Measurements from ENCODE around the gene CD8B2.
A peak's percentile ranks its signal among the peaks of the same experiment; 100 is the strongest.

Gene CD8B2

DNA sequence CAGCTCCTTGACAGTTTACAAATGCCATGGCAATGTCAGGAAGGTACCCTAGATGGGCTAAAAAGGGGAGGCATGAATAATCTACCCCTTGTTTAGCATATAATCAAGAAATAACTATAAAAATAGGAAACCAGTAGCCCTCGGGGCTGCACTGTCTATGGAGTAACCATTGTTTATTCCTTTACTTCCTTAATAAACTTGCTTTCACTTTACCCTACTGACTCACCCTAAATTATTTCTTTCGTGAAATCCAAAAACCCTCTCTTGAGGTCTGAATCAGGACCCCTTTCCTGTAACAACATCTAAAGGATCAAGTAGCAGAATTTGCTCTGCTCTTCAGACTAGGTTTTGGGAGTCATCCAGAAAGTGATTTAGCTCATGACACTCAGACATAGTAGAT is 43.7 kb downstream of the CD8B2 start:
- no peaks in the 10 kb centered on the region for H3K9me3 Mint-ChIP-seq
- peaks cover 15% of the 10 kb centered on the region for H3K27me3 Mint-ChIP-seq
- ATAC-seq (no peak), DNase-seq (no peak)
- H3K36me3 Mint-ChIP-seq (ENCODE audit: low read depth), result no peaks in the 10 kb centered on the region
- H3K4me3 Mint-ChIP-seq, result no peak overlapping the region
- no peak overlapping the region for H3K27ac Mint-ChIP-seq
- H3K4me1 Mint-ChIP-seq, result no peaks in the 10 kb centered on the region

DNA sequence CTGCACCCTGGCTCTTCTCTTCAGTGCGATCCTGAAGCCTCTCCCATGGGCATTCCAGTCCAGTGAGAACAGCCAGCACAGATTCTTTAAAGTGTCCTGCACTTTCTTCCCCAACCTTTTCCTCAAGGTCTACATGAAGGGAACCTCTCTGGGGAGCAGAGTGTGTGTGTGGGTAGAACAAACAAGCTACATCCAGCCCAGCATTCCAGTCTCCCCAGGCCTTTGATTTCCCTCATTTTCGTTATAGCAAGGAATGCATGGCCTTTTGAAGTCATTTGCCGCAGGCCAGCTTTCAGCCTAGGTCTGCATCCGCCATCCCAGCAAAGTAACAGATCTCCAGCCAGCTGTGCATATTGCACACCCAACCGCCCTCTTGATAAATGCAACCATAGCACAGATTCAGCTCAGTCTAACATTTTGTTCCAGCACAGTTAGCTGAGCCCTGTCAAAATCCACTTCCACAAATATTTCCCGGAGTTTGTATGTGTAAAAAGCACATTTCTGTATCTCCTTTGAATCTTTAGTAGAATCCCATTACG is 44.6 kb downstream of the CD8B2 start:
- Mint-ChIP-seq H3K27me3 (peaks cover 15% of the 10 kb centered on the region), H3K27ac (no peak overlapping the region), H3K4me1 (peaks cover 3% of the 10 kb centered on the region), H3K36me3 (ENCODE audit: low read depth) (no peaks in the 10 kb centered on the region), H3K4me3 (no peak overlapping the region), H3K9me3 (no peaks in the 10 kb centered on the region)
- ATAC-seq (no peak), DNase-seq (no peak)

DNA sequence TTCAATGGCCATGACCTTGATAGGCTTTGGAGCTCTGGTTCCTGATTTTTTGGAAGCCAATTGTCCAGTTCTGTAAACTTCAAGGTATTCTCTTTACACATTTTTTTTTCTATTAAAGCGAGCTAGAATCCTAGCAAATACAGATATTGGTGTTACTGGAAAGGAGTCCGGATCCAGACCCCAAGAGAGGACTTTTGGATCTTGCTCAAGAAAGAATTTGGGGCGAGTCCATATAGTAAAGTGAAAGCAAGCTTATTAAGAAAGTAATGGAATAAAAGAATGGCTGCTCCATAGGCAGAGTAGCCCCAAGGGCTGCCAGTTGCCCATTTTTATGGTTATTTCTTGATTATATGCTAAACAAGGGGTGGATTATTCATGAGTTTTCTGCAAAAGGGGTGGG is 45.1 kb downstream of the CD8B2 start:
- H3K27me3 Mint-ChIP-seq, result peaks cover 15% of the 10 kb centered on the region
- H3K4me3 Mint-ChIP-seq, result no peak overlapping the region
- ATAC-seq, result no peak
- no peak overlapping the region for H3K27ac Mint-ChIP-seq
- no peaks in the 10 kb centered on the region for H3K9me3 Mint-ChIP-seq
- H3K36me3 Mint-ChIP-seq (ENCODE audit: low read depth), result no peaks in the 10 kb centered on the region
- no peak for DNase-seq
- H3K4me1 Mint-ChIP-seq, result peaks cover 6% of the 10 kb centered on the region

DNA sequence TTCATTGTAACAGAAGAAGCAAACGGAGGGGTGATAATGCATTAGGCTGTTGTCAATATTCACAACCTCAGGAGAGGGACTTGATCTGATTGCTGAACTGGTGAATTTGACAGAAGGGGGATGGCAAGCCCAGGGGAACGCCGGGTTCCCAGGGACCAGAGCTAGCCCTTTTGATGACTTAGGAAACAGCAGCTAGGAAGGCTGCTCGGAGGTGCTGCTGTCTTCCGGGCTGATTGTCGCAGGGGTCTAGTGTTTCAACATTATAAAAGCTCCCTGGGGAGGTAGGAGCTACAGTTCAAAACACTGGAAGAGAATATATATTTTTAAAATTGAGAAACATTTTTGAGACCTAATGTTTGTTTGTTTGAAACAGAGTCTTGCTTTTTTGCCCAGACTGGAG is 47.3 kb downstream of the CD8B2 start:
- Mint-ChIP-seq H3K27me3 (peaks cover 12% of the 10 kb centered on the region), H3K36me3 (ENCODE audit: low read depth) (no peaks in the 10 kb centered on the region), H3K4me3 (no peak overlapping the region), H3K9me3 (no peaks in the 10 kb centered on the region), H3K27ac (no peak overlapping the region), H3K4me1 (peaks cover 7% of the 10 kb centered on the region)
- ATAC-seq, result no peak
- DNase-seq, result no peak

DNA sequence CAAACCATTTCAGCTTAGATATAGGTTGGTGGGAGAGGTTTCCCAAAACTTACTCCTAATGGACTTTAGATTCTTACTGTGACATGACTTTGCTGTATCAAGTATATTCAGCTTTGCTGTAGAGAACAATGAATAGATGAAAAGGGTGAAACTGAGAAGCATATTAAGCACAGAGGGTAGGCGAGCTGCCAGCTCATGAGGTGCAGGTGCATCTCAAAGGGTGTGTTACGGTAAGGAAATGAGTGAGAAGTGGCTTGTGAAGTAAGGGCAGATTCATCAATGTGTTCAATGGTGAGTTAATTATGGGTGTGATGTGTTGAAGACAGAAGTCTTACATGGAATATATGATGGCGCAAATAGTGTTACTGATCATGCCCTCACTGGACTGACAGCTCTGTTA is 49.3 kb downstream of the CD8B2 start:
- Mint-ChIP-seq H3K4me3 (no peak overlapping the region), H3K36me3 (ENCODE audit: low read depth) (no peaks in the 10 kb centered on the region), H3K4me1 (peaks cover 7% of the 10 kb centered on the region), H3K27me3 (peaks cover 10% of the 10 kb centered on the region), H3K9me3 (no peaks in the 10 kb centered on the region), H3K27ac (no peak overlapping the region)
- ATAC-seq (no peak), DNase-seq (no peak)

DNA sequence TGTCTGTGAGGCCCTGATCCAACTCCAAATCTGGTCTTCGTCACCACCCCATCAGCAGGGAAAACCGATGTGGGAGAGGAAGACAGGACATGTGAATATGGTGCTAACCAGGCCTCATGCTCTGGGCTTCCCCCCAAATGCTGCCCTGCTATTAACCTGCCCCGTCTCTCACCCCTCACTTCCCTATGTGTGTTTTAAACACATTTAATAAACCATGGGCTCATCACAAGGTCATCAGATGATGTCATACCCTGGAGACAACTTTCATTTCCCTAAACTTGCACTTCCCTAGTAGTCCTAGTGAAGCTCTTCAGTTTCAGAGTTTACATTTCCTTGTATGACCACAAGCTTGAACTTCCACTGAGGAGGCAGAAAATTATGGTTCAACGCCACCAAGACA is 49.9 kb downstream of the CD8B2 start:
- Mint-ChIP-seq H3K4me3 (no peak overlapping the region), H3K36me3 (ENCODE audit: low read depth) (no peaks in the 10 kb centered on the region), H3K9me3 (no peaks in the 10 kb centered on the region), H3K27me3 (peaks cover 7% of the 10 kb centered on the region), H3K4me1 (peaks cover 7% of the 10 kb centered on the region), H3K27ac (no peak overlapping the region)
- ATAC-seq, result no peak
- no peak for DNase-seq

DNA sequence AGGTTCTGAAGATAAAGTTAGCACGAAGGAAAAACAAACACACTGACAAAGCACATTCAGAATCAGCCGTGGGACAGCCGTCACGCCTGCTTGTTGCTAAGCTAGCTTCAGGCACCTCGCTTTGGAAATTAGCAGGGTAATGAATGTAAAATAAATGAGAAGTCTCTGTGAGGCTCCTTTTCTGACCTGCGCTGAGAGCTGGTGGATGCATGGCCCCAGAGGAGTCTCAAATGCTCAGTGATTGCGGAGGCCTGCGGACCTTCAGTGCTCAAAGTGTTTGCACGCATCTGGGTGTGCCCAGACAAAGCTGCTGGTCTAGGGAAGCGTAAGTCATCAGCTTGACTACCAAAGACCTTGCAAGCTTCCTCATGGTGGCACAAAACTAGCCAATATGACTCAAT is 50.6 kb downstream of the CD8B2 start:
- no peaks in the 10 kb centered on the region for H3K9me3 Mint-ChIP-seq
- no peak overlapping the region for H3K27ac Mint-ChIP-seq
- H3K36me3 Mint-ChIP-seq (ENCODE audit: low read depth), result no peaks in the 10 kb centered on the region
- DNase-seq, result no peak
- H3K27me3 Mint-ChIP-seq, result peaks cover 8% of the 10 kb centered on the region
- ATAC-seq, result no peak
- no peak overlapping the region for H3K4me3 Mint-ChIP-seq
- peaks cover 7% of the 10 kb centered on the region for H3K4me1 Mint-ChIP-seq

DNA sequence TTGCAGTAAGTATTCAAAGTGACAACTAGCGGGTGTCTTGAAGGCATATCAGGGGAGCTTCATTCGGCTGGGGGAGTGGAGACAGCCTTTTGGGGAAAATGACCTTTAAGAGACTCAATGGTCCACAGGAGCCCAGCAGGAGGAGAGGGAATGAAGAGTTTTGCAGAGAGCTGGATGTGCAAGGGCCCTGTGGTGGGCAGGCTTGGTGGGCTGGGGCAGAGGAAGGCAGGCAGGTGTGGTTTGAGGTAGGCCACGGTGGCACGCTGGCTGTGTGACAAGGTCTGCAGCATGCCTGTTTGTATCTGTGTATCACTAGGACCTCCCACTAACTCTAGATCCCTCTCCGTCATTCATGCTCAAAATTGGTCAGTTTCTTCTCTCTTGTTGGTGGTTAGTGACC is 53.7 kb downstream of the CD8B2 start:
- DNase-seq (no peak), ATAC-seq (no peak)
- no peaks in the 10 kb centered on the region for H3K9me3 Mint-ChIP-seq
- H3K36me3 Mint-ChIP-seq (ENCODE audit: low read depth), result no peaks in the 10 kb centered on the region
- peaks cover 8% of the 10 kb centered on the region for H3K4me1 Mint-ChIP-seq
- no peak overlapping the region for H3K4me3 Mint-ChIP-seq
- no peak overlapping the region for H3K27ac Mint-ChIP-seq
- H3K27me3 Mint-ChIP-seq, result peaks cover 12% of the 10 kb centered on the region

DNA sequence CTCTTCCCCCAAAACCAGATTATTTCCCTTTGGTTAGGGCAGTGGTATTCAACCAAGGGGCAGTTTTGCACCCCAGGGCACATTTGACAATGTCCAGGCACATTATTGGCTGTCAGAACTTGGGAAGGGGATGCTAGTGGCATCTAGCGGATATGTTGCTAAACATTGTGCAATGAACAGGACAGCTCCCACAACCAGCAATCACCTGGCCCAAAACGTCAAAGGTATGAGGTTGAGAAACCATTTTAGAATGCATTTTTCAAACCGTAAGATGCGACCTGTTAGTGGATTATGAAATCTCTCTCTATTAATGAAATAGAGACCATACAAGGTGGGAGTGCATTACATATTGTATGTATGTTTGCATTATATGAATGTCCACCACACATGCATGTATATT is 54.2 kb downstream of the CD8B2 start:
- Mint-ChIP-seq H3K9me3 (no peaks in the 10 kb centered on the region), H3K27ac (no peak overlapping the region), H3K27me3 (peaks cover 13% of the 10 kb centered on the region), H3K4me3 (no peak overlapping the region), H3K4me1 (peaks cover 8% of the 10 kb centered on the region), H3K36me3 (ENCODE audit: low read depth) (no peaks in the 10 kb centered on the region)
- DNase-seq (no peak), ATAC-seq (no peak)

DNA sequence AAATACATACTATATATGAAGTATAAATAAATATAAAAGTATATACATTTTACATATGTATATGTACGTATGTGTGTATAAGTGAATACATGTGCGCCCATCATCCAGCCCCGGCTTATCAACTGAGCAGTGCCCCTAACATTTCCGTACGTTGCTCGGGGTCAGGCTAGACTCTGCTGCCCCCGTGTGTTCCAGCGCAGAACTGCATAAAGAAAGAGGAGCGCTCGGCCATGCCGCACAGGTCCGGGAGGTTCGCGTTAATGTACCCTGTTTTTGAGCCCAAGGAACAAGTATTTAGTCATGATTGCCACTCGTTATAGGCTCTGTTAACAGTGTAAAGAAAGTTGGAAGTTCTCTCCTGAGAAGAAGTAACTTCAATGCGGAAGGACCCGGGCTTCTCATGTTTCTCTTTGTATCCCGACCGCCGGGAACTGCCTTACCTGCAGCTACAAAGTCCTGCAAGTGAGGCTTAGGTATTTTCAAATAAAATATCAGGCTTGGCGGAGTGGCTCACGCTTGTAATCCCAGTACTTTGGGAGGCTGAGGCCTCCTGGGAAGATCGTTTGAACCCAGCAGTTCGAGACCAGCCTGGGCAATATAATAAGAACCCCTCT is 55.7 kb downstream of the CD8B2 start:
- ATAC-seq, result peak; percentile 80
- no peak overlapping the region for H3K27ac Mint-ChIP-seq

DNA sequence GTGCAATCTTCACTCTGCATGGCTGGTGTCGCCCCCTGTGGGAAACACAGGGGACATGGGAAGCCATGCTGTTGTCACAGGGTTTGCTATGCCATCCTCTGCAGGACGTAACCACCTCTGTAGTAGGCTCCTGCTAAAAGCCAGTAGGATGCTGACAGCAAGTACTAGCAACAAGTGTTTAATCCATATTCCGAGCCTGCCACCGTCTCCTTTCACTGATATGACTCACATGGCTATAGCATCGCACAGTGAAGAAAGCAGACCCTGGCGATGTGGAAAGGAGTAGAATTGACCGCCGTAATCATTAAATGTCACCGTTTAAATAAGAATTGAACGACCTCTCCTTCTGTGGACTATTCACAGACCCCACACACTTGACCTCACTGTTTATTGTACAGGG is 57.8 kb downstream of the CD8B2 start:
- H3K4me3 Mint-ChIP-seq, result no peak overlapping the region
- H3K27ac Mint-ChIP-seq, result no peak overlapping the region
- no peaks in the 10 kb centered on the region for H3K36me3 Mint-ChIP-seq (ENCODE audit: low read depth)
- H3K9me3 Mint-ChIP-seq, result no peaks in the 10 kb centered on the region
- H3K27me3 Mint-ChIP-seq, result peaks cover 14% of the 10 kb centered on the region
- no peak for DNase-seq
- H3K4me1 Mint-ChIP-seq, result peaks cover 1% of the 10 kb centered on the region
- no peak for ATAC-seq

More for the DNA sequence above, 55.7 kb downstream of the CD8B2 start:
- peak overlapping the region; percentile 48 for H3K4me3 Mint-ChIP-seq
- H3K9me3 Mint-ChIP-seq, result no peaks in the 10 kb centered on the region
- H3K4me1 Mint-ChIP-seq, result peaks cover 1% of the 10 kb centered on the region
- DNase-seq, result peak; percentile 84
- peaks cover 14% of the 10 kb centered on the region for H3K27me3 Mint-ChIP-seq
- H3K36me3 Mint-ChIP-seq (ENCODE audit: low read depth), result no peaks in the 10 kb centered on the region

DNA sequence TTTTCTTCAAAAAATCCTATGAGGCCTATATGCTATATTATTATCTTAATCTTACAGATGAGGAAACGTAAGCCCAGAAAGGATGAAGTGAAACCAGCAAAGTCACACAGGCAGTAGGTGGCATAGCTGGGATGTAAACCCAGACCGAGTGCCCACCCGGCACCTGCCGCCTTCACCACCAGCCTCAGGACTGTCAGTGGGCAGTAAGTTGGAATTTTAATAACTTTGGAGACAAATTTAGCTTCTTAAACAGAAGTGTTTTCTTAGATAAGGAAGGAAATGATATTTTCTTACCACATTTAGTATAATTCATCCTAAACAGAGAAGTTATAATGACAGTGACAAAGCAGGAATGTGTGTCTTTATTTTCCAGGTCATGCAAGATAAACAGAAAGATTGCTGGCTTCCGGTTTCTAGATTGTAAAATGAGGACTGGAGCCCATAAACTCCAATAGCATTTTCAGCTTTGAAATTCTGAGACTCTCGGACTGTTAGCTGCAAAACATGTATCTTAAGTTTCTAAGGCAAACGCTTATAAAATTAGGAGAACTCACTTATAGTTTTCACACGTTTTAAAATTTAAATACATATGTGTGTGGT is 59.3 kb downstream of the CD8B2 start:
- H3K9me3 Mint-ChIP-seq, result no peaks in the 10 kb centered on the region
- no peak overlapping the region for H3K4me3 Mint-ChIP-seq
- H3K27ac Mint-ChIP-seq, result no peak overlapping the region
- H3K36me3 Mint-ChIP-seq (ENCODE audit: low read depth), result no peaks in the 10 kb centered on the region
- DNase-seq, result no peak
- H3K4me1 Mint-ChIP-seq, result peaks cover 1% of the 10 kb centered on the region
- ATAC-seq, result no peak
- H3K27me3 Mint-ChIP-seq, result peaks cover 14% of the 10 kb centered on the region

DNA sequence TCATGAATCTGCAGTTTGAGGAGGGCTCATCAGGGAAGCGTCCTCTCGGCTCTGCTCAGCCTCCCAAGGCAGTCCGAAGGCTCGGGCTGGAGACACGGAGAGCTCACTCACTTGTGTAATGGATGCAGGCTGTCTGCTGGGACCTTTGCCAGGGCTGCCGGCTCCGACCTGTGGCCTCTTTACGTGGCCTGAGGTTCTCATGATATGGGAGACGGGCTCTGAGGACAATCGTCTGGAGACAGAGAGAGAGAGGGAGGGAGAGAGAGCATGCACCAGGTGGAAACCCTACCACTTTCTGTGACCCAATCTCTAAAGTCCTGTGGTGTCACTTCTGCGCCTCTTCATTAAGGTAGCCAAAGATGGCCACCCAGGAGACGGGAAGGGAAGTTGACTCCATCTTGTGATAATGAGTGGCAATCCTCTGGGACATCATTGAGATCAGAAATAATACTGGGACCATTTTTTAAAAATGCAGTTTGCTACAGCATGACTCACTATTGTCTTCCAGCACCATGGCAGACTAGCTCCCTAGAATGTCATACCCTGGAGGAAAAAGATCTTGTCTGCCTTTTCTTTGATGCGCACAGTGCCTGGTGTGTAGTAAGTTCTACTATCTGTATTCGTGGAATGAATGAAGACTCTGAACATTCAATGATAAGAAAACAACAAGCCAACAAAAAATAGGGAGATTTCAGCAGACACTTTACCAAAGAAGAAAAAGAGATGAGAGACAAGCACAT is 60.2 kb downstream of the CD8B2 start:
- Mint-ChIP-seq H3K4me1 (peaks cover 1% of the 10 kb centered on the region), H3K4me3 (no peak overlapping the region), H3K27ac (no peak overlapping the region), H3K9me3 (no peaks in the 10 kb centered on the region), H3K27me3 (peaks cover 14% of the 10 kb centered on the region), H3K36me3 (ENCODE audit: low read depth) (no peaks in the 10 kb centered on the region)
- DNase-seq (no peak), ATAC-seq (no peak)

DNA sequence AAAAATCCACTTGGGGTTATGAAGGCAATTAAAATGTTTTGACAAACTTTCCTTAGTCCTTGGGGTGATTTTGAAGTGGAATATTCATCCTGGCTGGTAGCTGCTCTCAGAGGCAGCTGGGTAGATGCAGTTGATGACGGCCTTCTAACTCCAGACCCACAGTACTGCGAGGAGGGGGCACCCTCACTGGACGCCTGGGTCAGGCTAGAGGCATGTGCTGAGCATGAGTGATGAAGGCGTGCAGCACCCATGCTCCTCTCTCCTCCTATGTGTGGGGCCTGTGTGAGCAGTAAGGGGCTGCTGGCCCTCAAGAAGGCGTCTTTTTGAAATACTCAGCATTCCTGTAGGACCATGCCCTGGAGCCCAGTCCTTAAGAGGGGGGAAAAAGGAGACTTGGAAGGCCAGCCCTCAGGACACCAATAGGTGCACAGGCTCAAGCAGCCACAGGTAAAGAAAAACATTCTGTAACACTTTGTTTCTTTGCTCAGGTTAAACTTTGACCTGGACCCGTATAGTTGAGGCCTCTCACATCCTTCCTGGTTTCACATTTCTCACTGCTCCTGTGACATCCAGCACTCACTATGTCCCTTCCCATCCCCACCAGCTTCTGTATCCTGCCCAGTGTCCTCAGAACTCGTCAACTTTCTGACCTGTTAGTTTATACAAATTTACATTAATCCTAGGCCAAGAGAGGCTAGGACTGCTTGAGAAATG is 64.4 kb downstream of the CD8B2 start:
- no peaks in the 10 kb centered on the region for H3K9me3 Mint-ChIP-seq
- H3K27me3 Mint-ChIP-seq, result no peaks in the 10 kb centered on the region
- no peaks in the 10 kb centered on the region for H3K4me1 Mint-ChIP-seq
- DNase-seq (no peak), ATAC-seq (no peak)
- H3K27ac Mint-ChIP-seq, result no peak overlapping the region
- H3K36me3 Mint-ChIP-seq (ENCODE audit: low read depth), result no peaks in the 10 kb centered on the region
- H3K4me3 Mint-ChIP-seq, result no peak overlapping the region

DNA sequence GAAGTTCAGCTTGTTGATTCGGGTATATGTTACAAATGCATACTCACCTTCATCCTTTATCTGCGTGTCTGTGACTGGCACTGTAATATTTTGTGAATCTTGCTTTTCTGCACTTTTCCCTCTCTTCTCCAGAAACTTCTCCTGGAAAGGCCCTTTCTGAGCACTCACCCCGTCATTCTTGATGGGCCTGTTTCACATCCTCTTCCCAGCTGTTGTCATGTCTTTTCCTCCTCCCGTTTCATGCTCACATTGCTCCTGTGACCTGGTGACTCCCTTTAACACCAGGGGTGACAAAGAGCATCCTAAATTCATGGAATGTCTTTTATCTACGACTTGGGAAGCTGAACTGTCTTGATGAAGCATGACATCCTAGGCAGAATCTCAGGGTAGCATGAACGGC is 65.8 kb downstream of the CD8B2 start:
- no peaks in the 10 kb centered on the region for H3K9me3 Mint-ChIP-seq
- no peak overlapping the region for H3K27ac Mint-ChIP-seq
- H3K4me1 Mint-ChIP-seq, result no peaks in the 10 kb centered on the region
- H3K4me3 Mint-ChIP-seq, result no peak overlapping the region
- H3K27me3 Mint-ChIP-seq, result no peaks in the 10 kb centered on the region
- no peaks in the 10 kb centered on the region for H3K36me3 Mint-ChIP-seq (ENCODE audit: low read depth)
- ATAC-seq (no peak), DNase-seq (no peak)

Data from activated naive CD8-positive, alpha-beta T cell treated with anti-CD3 and anti-CD28 coated beads, Interleukin-2, amount 50 U/mL, for 24 hours (primary cell).